Psoas muscle (tissue), 8 donors: ENCODE measurements around the gene MS4A18. TPM values are rescaled to one million over a fixed set of nuclear protein-coding genes. Genes with fewer than 3 reads are reported as not detected.
"Not testable (repeated sequence)": the region's sequence is repeated elsewhere in the genome, so short reads cannot be mapped to it uniquely, and the experiment has no call there.

Experiments used
- ATAC-seq, 4 donors: fragments of 200-7000 bp; cut with Tn5 transposase; one replicate each; pipeline ENCODE4 v1.9.1; 2020; ENCODE audit warnings: moderate library complexity in 3 of 4, mild to moderate bottlenecking in 2 of 4
- DNase-seq, 2 donors: peaks; one replicate each; pipeline ENCODE4 v3.0.0-alpha.2; 2020
- H3K27ac ChIP-seq: fragments of 200-600 bp; one replicate; pipeline ENCODE4 v1.8.0; 2022
- H3K27me3 ChIP-seq, 3 donors: fragments of 200-600 bp in 1 of 3; one replicate each; pipeline versions ENCODE4 v1.6.1 to v1.8.0; 2013 to 2022; ENCODE audit warnings: low read length in 2 of 3, mild to moderate bottlenecking in 2 of 3, moderate library complexity in 1 of 3; ENCODE audit not compliant: insufficient read depth in 3 of 3
- H3K36me3 ChIP-seq, 2 donors: fragments of 200-600 bp in 1 of 2; one replicate each; pipeline versions ENCODE4 v1.6.1 to v1.8.0; 2013 to 2022; ENCODE audit warnings: low read depth in 1 of 2, mild to moderate bottlenecking in 1 of 2, moderate library complexity in 1 of 2; ENCODE audit not compliant: insufficient read depth in 1 of 2
- H3K4me1 ChIP-seq: fragments of 200-600 bp; one replicate; pipeline ENCODE4 v1.8.0; 2022
- H3K4me3 ChIP-seq: fragments of 200-600 bp; one replicate; pipeline ENCODE4 v1.8.0; 2022; ENCODE audit warnings: mild to moderate bottlenecking
- H3K9me3 ChIP-seq: fragments of 200-600 bp; one replicate; pipeline ENCODE4 v1.8.0; 2022
- CTCF ChIP-seq: fragments of 200-600 bp; IDR thresholded peaks from one replicate; pipeline ENCODE4 v1.8.0; 2022; ENCODE audit warnings: antibody characterized with exemption
- WGBS, 3 donors: extraction: QIAGEN DNeasy Blood & Tissue Kit; methylation state at CpG; one replicate each; pipeline versions ENCODE4 v1.1.6 to v1.1.7; 2013; 5-methylcytosine and 5-hydroxymethylcytosine counted together
- intact Hi-C, 2 donors: fragments of 100-400 bp; cut with DNase I; formaldehyde crosslinking; loops; one replicate each; pipeline versions ENCODE4 v1.11.0 to v1.14.2; 2022
- long read RNA-seq, 2 donors: library from polyadenylated mRNA; unstranded; transcript quantifications; one replicate each; pipeline ENCODE4 v2.0.0, GENCODE V29; 2021
- polyA plus RNA-seq, 3 donors: library from polyadenylated mRNA; stranded (reverse); fragments of 200-250 nt; gene quantifications; one replicate each; pipeline ENCODE4 v1.2.3, GENCODE V29; 2013
- total RNA-seq, 4 donors: library from RNA; stranded (reverse); fragmentation: NEBNext Ultra II Directional in 2 of 4; extraction: Animal tissue kit (Norgen Biotek cat#: 25700) in 2 of 4; gene quantifications; one replicate each; pipeline versions ENCODE4 v1.2.1 to v1.2.4, GENCODE V29; 2021 to 2023
- donor health status: healthy with polysubstance abuse.
- donor health status: DM: no; HTN: no; CAD: no; lungs with moderate emphysema.
- donor health status: Bipolar disorder and iron deficiency.
- donor health status: healthy.
- donor health status: DM: yes; HTN: yes; CAD: no.
- donor health status: DM: no; HTN: no; CAD: no.
- donor health status: DM: no; HTN: no; CAD: no.
- donor health status: DM: yes; HTN: yes; CAD: no.

The MS4A18 gene
- total RNA-seq (not detected), polyA plus RNA-seq (not detected)
- long read RNA-seq, donor 1, result 0 reads
- long read RNA-seq, donor 2, result 0 reads

- Histone ChIP-seq H3K4me1 (no peaks in the 10 kb centered on the region), H3K36me3 (no peaks in the 10 kb centered on the region), H3K9me3 (no peaks in the 10 kb centered on the region), H3K27ac (no peak within 1 kb of the TSS), H3K4me3 (no peak within 1 kb of the TSS), H3K27me3 (no peaks in the 10 kb centered on the region)
- no peak for TF ChIP-seq CTCF
- intact Hi-C loops, result no loop called here
- DNase-seq, result no peak
- ATAC-seq, result no peak
- WGBS, 3 donors, result 81 to 87% (median 82%) methylated on average over 3 of the region's 3 CpGs
These were observed at the start of gene MS4A18 for GRCh38 chr11:60724420-60724819. TSS of gene MS4A18 (plus strand) at chr11:60724720.

- H3K4me3 ChIP-seq, H3K4me1 ChIP-seq, H3K36me3 ChIP-seq, intact Hi-C loops, H3K27ac ChIP-seq, DNase-seq, H3K9me3 ChIP-seq, H3K27me3 ChIP-seq, ATAC-seq: not testable (repeated sequence)
- 85 to 91% (median 86%) methylated on average over 2 of the region's 2 CpGs for WGBS, 3 donors
These were observed 46.3 kb upstream of the MS4A18 start for GRCh38 chr11:60678231-60678630.

GRCh38 chr11:60679879-60680278 lies 44.6 kb upstream of the MS4A18 start:
- intact Hi-C loops, result no loop called here
- no peak for TF ChIP-seq CTCF

GRCh38 chr11:60680455-60681119 lies 43.9 kb upstream of the MS4A18 start:
- ATAC-seq, result no peak
- no peak for TF ChIP-seq CTCF
- intact Hi-C loops, result no loop called here
- 62 to 71% (median 65%) methylated on average over 3 of the region's 3 CpGs for WGBS, 3 donors
- H3K9me3 ChIP-seq, result peaks cover 9% of the 10 kb centered on the region
- H3K27ac ChIP-seq, result no peak overlapping the region
- H3K27me3 ChIP-seq, result no peaks in the 10 kb centered on the region
- H3K4me3 ChIP-seq, result no peak overlapping the region
- no peaks in the 10 kb centered on the region for H3K36me3 ChIP-seq
- H3K4me1 ChIP-seq, result no peaks in the 10 kb centered on the region
- DNase-seq, result no peak

More at GRCh38 chr11:60679879-60680278, 44.6 kb upstream of the MS4A18 start:
- no peak overlapping the region for H3K4me3 ChIP-seq
- H3K27me3 ChIP-seq, result no peaks in the 10 kb centered on the region
- ATAC-seq (no peak), DNase-seq (no peak)
- H3K9me3 ChIP-seq, result peaks cover 9% of the 10 kb centered on the region
- H3K27ac ChIP-seq, result no peak overlapping the region
- no peaks in the 10 kb centered on the region for H3K4me1 ChIP-seq
- H3K36me3 ChIP-seq, result no peaks in the 10 kb centered on the region

GRCh38 chr11:60684541-60684848 lies 40.0 kb upstream of the MS4A18 start:
- H3K27me3 ChIP-seq, H3K27ac ChIP-seq, H3K4me3 ChIP-seq, H3K9me3 ChIP-seq, H3K4me1 ChIP-seq, ATAC-seq, intact Hi-C loops, DNase-seq, H3K36me3 ChIP-seq: not testable (repeated sequence)
- WGBS, 3 donors, result 94 to 98% (median 95%) methylated on average over 2 of the region's 2 CpGs

GRCh38 chr11:60691661-60692060 lies 32.9 kb upstream of the MS4A18 start:
- H3K4me1 ChIP-seq, result no peaks in the 10 kb centered on the region
- intact Hi-C loops, result no loop called here
- no peaks in the 10 kb centered on the region for H3K36me3 ChIP-seq
- 76 to 84% (median 82%) methylated on average over 5 of the region's 5 CpGs for WGBS, 3 donors
- no peak overlapping the region for H3K27ac ChIP-seq
- TF ChIP-seq CTCF, result no peak
- H3K4me3 ChIP-seq, result no peak overlapping the region
- no peaks in the 10 kb centered on the region for H3K27me3 ChIP-seq
- H3K9me3 ChIP-seq, result no peaks in the 10 kb centered on the region
- DNase-seq (no peak), ATAC-seq (no peak)
